NCI-H2196 treated with DMSO at 0.1 percent for 48 hours (cell line): Measurements from ENCODE around the gene THSD8.

Experiments used
- DNase-seq: peaks from one replicate; lab custom pipeline; 2025; ENCODE audit not compliant: unreplicated experiment; lab: John Stamatoyannopoulos, UW

The THSD8 gene

DNA sequence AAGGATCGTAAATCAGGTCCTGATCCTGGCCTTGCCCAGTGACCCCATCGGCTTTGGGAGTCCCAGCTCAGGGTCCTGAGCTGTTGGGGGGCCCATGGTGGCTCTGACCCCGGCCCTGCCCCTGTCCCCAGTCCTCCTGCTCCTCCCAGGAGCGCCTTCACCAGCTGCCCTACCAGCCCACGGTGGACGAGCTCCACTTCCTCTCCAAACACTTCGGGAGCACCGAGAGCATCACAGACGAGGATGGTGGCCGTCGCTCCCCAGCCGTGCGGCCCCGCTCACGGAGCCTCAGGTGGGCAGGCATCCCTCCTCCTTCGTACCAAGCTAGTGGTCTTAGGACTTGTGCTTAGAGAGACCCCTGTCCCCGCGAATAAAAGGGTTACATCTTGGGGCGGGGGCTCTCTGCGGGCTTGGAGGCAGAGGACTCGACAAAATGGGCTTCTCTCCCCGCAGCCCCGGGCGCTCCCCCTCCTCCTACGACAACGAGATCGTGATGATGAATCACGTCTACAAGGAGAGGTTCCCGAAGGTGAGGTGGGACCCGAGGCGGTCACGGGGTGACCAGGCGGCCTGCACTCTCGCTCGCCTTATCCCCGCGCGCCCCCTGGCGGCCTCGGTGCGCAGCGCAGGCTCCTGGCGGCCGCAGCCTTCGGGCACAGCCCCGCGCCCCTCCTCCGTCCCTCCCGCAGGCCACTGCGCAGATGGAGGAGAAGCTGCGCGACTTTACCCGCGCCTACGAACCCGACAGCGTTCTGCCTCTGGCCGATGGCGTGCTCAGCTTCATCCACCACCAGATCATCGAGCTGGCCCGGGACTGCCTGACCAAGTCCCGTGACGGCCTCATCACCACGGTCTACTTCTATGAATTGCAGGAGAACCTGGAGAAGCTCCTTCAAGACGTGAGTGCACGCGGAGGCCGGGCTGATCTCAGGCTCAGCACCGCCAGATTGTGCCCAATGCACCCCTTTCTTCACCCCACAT is 45.6 kb downstream of the THSD8 start:
- peak; percentile 73 for DNase-seq
